COR-L47 (cell line): ENCODE data around the gene METTL14.

Source experiments
- DNase-seq: peaks from one replicate; lab custom pipeline; 2025; lab: John Stamatoyannopoulos, UW

Gene METTL14

GRCh38 chr4:118734491-118735205, 49.5 kb downstream of the METTL14 start:
- DNase-seq: no peak

GRCh38 chr4:118736900-118737299, 51.7 kb downstream of the METTL14 start:
- peak; percentile 1 for DNase-seq

GRCh38 chr4:118738090-118738489, 52.9 kb downstream of the METTL14 start:
- DNase-seq: no peak

GRCh38 chr4:118739022-118739713, 54.0 kb downstream of the METTL14 start:
- no peak for DNase-seq

- peak; percentile 28 for DNase-seq
Measured at GRCh38 chr4:118740869-118741268, 55.7 kb downstream of the METTL14 start.

GRCh38 chr4:118741301-118741855, 56.2 kb downstream of the METTL14 start:
- DNase-seq: no peak

GRCh38 chr4:118742050-118742449, 56.9 kb downstream of the METTL14 start:
- DNase-seq: no peak

GRCh38 chr4:118743867-118744266, 58.7 kb downstream of the METTL14 start:
- no peak for DNase-seq

- no peak for DNase-seq
Measured at GRCh38 chr4:118745357-118745756, 60.2 kb downstream of the METTL14 start.

GRCh38 chr4:118746251-118746919, 61.2 kb downstream of the METTL14 start:
- DNase-seq: peak; percentile 10

GRCh38 chr4:118749347-118749988, 64.3 kb downstream of the METTL14 start:
- peak; percentile 56 for DNase-seq

GRCh38 chr4:118751629-118752323, 66.6 kb downstream of the METTL14 start:
- no peak for DNase-seq

- no peak for DNase-seq
Measured at GRCh38 chr4:118752551-118752950, 67.4 kb downstream of the METTL14 start.

- no peak for DNase-seq
Measured at GRCh38 chr4:118753096-118753495, 67.9 kb downstream of the METTL14 start.

- DNase-seq: no peak
Measured at GRCh38 chr4:118753685-118754084, 68.5 kb downstream of the METTL14 start.

- no peak for DNase-seq
Measured at GRCh38 chr4:118754890-118755289, 69.7 kb downstream of the METTL14 start.

GRCh38 chr4:118755438-118756226, 70.4 kb downstream of the METTL14 start:
- DNase-seq: no peak

GRCh38 chr4:118756429-118756828, 71.2 kb downstream of the METTL14 start:
- no peak for DNase-seq

GRCh38 chr4:118756958-118757357, 71.8 kb downstream of the METTL14 start:
- no peak for DNase-seq

GRCh38 chr4:118757761-118758251, 72.6 kb downstream of the METTL14 start:
- no peak for DNase-seq

GRCh38 chr4:118758293-118758692, 73.1 kb downstream of the METTL14 start:
- no peak for DNase-seq
